Measurements from ENCODE around the gene DCTN5. TPM values are rescaled to one million over a fixed set of nuclear protein-coding genes. Genes with fewer than 3 reads are reported as not detected.

Gene DCTN5
- total RNA-seq, 2 donors from 2014 or later, result 82.2 to 90.8 TPM

DNA sequence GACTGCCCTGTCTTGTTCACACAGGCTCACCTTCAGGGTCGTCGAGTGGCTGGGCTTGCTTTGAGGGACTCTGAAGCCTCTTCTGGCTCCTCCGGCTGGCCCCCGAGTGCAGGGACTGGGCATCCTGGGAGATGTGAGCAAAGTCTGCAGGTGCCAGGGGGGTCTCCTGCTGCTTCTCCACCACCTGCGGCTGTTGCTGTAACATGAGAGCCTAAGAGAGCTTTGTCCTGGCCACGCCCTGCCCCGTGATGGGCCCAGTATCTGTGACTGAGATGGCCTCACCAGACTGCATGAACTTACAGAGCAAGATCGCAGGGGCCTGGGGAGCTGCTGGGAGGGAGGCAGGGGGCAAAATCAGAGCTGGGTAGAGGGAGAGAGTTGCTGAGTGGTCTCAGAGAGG, 59.2 kb downstream of the DCTN5 start:
- H3K4me3 ChIP-seq (ENCODE audit: low read length), result no peak overlapping the region
- WGBS, 2 experiments (ENCODE audit: insufficient coverage in 1 of 2, insufficient read length in 1 of 2), result 49 to 60% methylated on average over 4 to 8 of the region's 8 CpGs
- H3K27me3 Mint-ChIP-seq (ENCODE audit: insufficient read depth), result peaks cover 10% of the 10 kb centered on the region
- H3K36me3 ChIP-seq (ENCODE audit: control insufficient read depth, insufficient read depth, low read length), result no peaks in the 10 kb centered on the region
- no peaks in the 10 kb centered on the region for H3K9me3 ChIP-seq (ENCODE audit: control insufficient read depth, low read length)
- H3K4me3 Mint-ChIP-seq, result no peak overlapping the region
- no peak overlapping the region for H3K27ac Mint-ChIP-seq
- no peak overlapping the region for H3K9ac ChIP-seq (ENCODE audit: extremely low read depth, low read length, poor library complexity, severe bottlenecking)
- H3K27me3 ChIP-seq (ENCODE audit: control insufficient read depth, insufficient read depth, low read length, poor library complexity, severe bottlenecking), result no peaks in the 10 kb centered on the region
- peak; percentile 82 for DNase-seq
- H3K4me1 ChIP-seq (ENCODE audit: control insufficient read depth, insufficient read depth, low read length), result no peaks in the 10 kb centered on the region
- H3K27ac ChIP-seq (ENCODE audit: low read depth, low read length), result no peak overlapping the region
- H3K4me1 Mint-ChIP-seq, result peaks cover 5% of the 10 kb centered on the region
- H3K9me3 Mint-ChIP-seq, result peaks cover 9% of the 10 kb centered on the region
- TF ChIP-seq CTCF (conservative IDR thresholded peaks at IDR 0.05), result no peak
- H3K36me3 Mint-ChIP-seq (ENCODE audit: low read depth), result no peaks in the 10 kb centered on the region

DNA sequence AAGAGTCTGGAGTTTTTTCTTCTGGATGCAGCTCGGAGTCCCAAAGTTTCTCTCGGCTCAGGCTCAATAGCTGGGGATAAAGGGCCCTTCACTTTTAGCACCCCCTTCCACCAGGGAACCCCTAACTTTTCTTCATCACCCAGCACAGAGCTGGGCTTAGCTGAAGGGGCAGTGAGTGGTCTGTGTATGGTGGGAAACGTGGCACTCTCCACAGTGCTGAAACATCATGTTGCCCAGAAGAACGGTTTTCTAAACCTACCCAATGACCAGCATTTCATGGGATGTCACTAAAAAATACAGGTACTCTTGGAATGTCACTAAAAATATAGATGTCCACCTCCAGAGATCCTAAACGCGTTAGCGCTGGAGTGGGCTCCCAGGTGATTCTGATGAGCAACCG, 59.8 kb downstream of the DCTN5 start:
- Mint-ChIP-seq H3K4me1 (peaks cover 5% of the 10 kb centered on the region), H3K27ac (no peak overlapping the region), H3K27me3 (ENCODE audit: insufficient read depth) (peaks cover 10% of the 10 kb centered on the region), H3K36me3 (ENCODE audit: low read depth) (no peaks in the 10 kb centered on the region), H3K4me3 (no peak overlapping the region), H3K9me3 (peaks cover 9% of the 10 kb centered on the region)
- Histone ChIP-seq H3K27me3 (ENCODE audit: control insufficient read depth, insufficient read depth, low read length, poor library complexity, severe bottlenecking) (no peaks in the 10 kb centered on the region), H3K4me3 (ENCODE audit: low read length) (no peak overlapping the region), H3K27ac (ENCODE audit: low read depth, low read length) (no peak overlapping the region), H3K9me3 (ENCODE audit: control insufficient read depth, low read length) (no peaks in the 10 kb centered on the region), H3K4me1 (ENCODE audit: control insufficient read depth, insufficient read depth, low read length) (no peaks in the 10 kb centered on the region), H3K9ac (ENCODE audit: extremely low read depth, low read length, poor library complexity, severe bottlenecking) (no peak overlapping the region), H3K36me3 (ENCODE audit: control insufficient read depth, insufficient read depth, low read length) (no peaks in the 10 kb centered on the region)
- no peak for TF ChIP-seq CTCF (conservative IDR thresholded peaks at IDR 0.05)
- DNase-seq, result no peak
- WGBS, 2 experiments (ENCODE audit: insufficient coverage in 1 of 2, insufficient read length in 1 of 2), result 72 to 79% methylated on average over 6 to 8 of the region's 8 CpGs

- Histone ChIP-seq H3K9ac (ENCODE audit: extremely low read depth, low read length, poor library complexity, severe bottlenecking) (no peak overlapping the region), H3K36me3 (ENCODE audit: control insufficient read depth, insufficient read depth, low read length) (no peaks in the 10 kb centered on the region), H3K27ac (ENCODE audit: low read depth, low read length) (no peak overlapping the region), H3K4me1 (ENCODE audit: control insufficient read depth, insufficient read depth, low read length) (no peaks in the 10 kb centered on the region), H3K27me3 (ENCODE audit: control insufficient read depth, insufficient read depth, low read length, poor library complexity, severe bottlenecking) (no peaks in the 10 kb centered on the region), H3K4me3 (ENCODE audit: low read length) (no peak overlapping the region), H3K9me3 (ENCODE audit: control insufficient read depth, low read length) (no peaks in the 10 kb centered on the region)
- Mint-ChIP-seq H3K4me3 (no peak overlapping the region), H3K36me3 (ENCODE audit: low read depth) (no peaks in the 10 kb centered on the region), H3K27me3 (ENCODE audit: insufficient read depth) (peaks cover 10% of the 10 kb centered on the region), H3K9me3 (peaks cover 9% of the 10 kb centered on the region), H3K4me1 (peaks cover 5% of the 10 kb centered on the region), H3K27ac (no peak overlapping the region)
- no peak for TF ChIP-seq CTCF (conservative IDR thresholded peaks at IDR 0.05)
- 80 to 83% methylated on average over 2 of the region's 2 CpGs for WGBS, 2 experiments (ENCODE audit: insufficient coverage in 1 of 2, insufficient read length in 1 of 2)
- no peak for DNase-seq
Observed at GRCh38 chr16:23702951-23703350, 61.7 kb downstream of the DCTN5 start.
